Measurements from ENCODE around the gene TNIK.
A peak's percentile ranks its signal among the peaks of the same experiment; 100 is the strongest.

TNIK gene

DNA sequence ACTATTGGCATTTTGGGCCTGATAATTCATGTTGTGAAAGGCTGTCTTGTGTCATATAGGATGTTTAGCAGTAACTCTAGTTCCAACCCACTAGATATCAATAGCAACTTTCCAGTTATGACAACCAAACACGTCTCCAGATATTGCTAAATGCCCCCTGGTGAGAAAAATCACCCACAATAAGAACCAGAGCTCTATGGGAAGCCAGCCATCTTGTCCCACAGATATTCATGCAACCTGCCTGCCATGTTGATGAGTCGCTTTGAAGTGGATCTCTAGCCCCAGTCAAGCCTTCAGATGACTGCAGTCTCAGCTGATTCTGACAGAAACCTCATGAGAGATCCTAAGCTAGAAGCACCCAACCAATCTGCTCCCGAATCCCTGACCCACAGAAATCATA is 5.6 kb upstream of the TNIK start:
- ChIA-PET POLR2A (no interaction called here), CTCF (no interaction called here)
- no peak for DNase-seq (ENCODE audit: low read depth, low spot score)
- no peak overlapping the region for H3K4me3 ChIP-seq (ENCODE audit: low read depth, low read length)
- TF ChIP-seq, protein P1, sequence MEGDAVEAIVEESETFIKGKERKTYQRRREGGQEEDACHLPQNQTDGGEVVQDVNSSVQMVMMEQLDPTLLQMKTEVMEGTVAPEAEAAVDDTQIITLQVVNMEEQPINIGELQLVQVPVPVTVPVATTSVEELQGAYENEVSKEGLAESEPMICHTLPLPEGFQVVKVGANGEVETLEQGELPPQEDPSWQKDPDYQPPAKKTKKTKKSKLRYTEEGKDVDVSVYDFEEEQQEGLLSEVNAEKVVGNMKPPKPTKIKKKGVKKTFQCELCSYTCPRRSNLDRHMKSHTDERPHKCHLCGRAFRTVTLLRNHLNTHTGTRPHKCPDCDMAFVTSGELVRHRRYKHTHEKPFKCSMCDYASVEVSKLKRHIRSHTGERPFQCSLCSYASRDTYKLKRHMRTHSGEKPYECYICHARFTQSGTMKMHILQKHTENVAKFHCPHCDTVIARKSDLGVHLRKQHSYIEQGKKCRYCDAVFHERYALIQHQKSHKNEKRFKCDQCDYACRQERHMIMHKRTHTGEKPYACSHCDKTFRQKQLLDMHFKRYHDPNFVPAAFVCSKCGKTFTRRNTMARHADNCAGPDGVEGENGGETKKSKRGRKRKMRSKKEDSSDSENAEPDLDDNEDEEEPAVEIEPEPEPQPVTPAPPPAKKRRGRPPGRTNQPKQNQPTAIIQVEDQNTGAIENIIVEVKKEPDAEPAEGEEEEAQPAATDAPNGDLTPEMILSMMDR (IDR thresholded peaks at IDR 0.05; ENCODE audit: insufficient read depth, low read length, missing control alignments) = no peak

DNA sequence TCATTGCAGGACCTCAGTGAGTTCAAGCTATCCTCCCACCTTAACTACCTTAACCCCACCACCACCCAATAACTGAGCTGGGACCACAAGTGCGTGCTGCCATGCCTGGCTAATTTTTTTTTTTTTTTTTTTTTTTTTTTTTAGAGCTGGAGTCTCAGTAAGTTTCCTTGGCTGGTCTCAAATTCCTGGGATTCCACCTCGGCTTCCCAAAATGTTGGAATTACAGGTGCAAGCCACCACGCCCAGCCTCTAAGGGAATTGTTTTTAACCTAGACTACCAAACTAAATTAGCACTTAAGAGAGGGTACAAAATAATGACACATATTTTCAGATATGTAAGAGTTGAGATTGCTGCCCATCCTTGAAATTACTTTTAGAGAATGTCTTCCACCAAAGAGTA is 4.3 kb upstream of the TNIK start:
- TF ChIP-seq, protein P1 (IDR thresholded peaks at IDR 0.05; ENCODE audit: insufficient read depth, low read length, missing control alignments) = no peak
- CTCF ChIA-PET = no interaction called here
- no peak overlapping the region for H3K4me3 ChIP-seq (ENCODE audit: low read depth, low read length)
- POLR2A ChIA-PET = no interaction called here
- no peak for DNase-seq (ENCODE audit: low read depth, low spot score)

DNA sequence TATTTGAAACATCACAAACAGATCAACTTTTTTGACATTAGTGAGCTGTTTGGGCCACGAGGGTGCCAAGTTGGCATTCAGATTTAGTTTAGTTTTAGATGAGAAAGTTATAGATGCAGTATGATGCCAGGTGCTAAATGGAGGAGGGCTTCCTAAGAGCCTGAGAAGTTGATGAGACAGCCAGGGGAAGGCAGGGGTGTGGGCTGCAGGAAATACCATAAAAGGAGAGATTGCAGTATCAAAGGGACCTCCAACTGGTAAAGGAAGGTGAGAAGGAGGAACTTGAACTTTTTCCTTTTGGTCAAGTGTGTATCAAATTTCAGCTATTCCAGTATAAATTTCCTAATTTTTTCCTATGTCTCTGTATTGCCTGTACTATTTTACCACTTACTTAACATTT is 2.0 kb upstream of the TNIK start:
- no peak overlapping the region for H3K4me3 ChIP-seq (ENCODE audit: low read depth, low read length)
- no peak for DNase-seq (ENCODE audit: low read depth, low spot score)
- TF ChIP-seq, protein P1 (IDR thresholded peaks at IDR 0.05; ENCODE audit: insufficient read depth, low read length, missing control alignments) = no peak
- ChIA-PET POLR2A (no interaction called here), CTCF (interaction anchor here (0.9 to 3.7 kb wide), 2 partner anchors 103 to 275 kb away, joined by 3 to 15 read pairs; no protein-coding TSS in a partner anchor)

DNA sequence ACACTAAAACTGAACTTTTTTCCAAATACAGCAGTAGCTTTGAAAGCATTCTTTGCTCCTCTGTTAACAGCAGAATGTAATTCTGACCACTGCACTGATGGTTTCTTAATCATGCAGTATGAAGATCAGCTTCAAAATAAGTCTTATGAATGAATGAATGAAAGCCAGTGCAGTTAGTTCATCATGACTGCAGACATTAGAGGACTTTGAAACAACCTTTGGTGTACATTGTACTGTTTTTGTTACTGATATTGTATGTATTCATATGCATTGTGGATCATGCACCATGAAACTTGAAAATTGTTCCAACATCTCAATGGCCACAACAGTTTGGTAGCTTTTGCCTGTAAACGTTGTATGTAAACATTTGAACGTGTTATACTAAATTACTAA is 1.3 kb upstream of the TNIK start:
- TF ChIP-seq, protein P1 (IDR thresholded peaks at IDR 0.05; ENCODE audit: insufficient read depth, low read length, missing control alignments) = no peak
- CTCF ChIA-PET = interaction anchor here (2.0 to 3.7 kb wide), 3 partner anchors 10 to 500 kb away, joined by 5 to 15 read pairs (median 6); no protein-coding TSS in a partner anchor

DNA sequence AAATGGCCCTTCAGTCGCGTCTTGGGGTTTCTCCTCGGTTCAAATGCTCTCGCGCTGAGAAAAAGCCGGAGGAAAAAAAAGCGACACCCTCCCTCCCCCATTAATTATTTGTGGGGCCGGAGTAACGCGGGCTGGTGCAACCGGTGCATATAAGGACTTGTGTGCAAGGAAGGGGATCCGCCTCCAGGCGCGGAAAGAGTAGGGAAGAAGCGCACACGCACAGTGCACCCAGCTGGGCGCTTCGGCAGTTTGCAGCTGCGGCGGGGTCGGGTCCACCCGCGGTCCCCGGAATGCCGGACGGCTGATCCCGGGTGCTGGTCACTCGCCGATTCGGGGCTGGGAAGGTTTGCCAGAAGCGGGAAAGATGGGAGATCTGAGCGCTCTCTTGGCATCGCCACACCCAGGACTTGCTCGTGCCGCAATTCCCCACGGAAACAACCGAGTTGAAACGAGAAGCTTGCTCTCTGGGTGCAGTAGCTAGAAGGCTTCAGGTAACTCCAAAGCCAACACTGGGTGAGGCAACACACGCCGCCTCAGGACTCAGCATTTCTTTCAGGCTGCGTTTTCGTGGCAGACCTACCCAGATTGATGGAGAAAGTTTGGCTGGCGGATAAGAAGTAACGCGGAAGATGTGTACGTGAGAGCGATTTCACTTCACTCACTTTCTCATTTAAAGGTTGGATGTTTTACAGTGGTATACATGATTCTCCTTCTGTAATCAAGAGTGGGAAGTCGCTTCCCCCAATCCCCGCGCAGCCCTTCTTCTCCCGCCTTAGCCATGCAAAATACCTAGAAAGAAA is 720 bp upstream of the TNIK start:
- CTCF ChIA-PET = interaction anchor here (0.6 to 3.7 kb wide), 4 partner anchors 10 to 499 kb away, joined by 4 to 15 read pairs (median 6); no protein-coding TSS in a partner anchor
- TF ChIP-seq, protein P1 (IDR thresholded peaks at IDR 0.05; ENCODE audit: insufficient read depth, low read length, missing control alignments) = no peak
- peak overlapping the region; percentile 76 for H3K4me3 ChIP-seq (ENCODE audit: low read depth, low read length)
- DNase-seq (ENCODE audit: low read depth, low spot score) = no peak
- POLR2A ChIA-PET = interaction anchor here (0.6 kb wide), 1 partner anchor 411 kb away, joined by 3 read pairs; no protein-coding TSS in a partner anchor

More for the DNA sequence above, 1.3 kb upstream of the TNIK start:
- POLR2A ChIA-PET = no interaction called here
- peak overlapping the region; percentile 76 for H3K4me3 ChIP-seq (ENCODE audit: low read depth, low read length)
- no peak for DNase-seq (ENCODE audit: low read depth, low spot score)

DNA sequence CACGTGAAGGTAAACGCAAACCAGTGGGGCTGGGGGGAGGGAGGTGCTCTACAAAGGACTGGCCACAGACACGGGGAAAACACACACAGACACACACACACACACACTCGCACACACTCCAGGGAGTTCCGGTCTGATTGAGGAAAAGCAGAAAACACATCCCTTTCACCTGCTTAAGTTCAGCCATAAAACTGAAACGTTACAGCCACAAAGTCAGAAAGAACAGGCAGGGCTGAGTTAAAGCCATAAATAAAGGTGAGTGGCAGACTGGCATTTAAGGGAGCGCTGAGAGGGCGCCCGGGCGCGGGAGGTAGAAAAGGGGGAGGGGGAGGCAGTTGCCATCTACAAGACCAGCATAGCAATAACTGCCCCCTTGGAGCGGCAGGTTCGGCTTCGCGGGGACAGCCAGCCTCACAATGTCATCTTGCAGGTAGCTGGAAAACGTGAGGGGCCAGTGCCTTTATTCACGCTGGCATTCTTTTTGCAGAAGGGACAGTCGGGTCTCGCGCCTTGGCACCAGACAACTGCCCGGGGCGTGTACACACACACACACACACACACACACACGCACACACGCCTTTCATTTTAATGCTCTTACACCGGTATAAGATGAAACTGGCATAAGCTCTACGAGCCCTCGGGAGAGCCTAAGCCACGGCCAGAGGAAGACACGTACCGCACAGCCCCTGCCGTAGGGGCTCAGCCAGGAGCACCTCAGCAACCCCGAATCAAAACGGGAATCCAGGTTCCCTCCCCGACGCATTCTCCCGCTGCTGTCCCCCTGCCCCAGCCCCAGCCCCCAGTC is 866 bp downstream of the TNIK start:
- DNase-seq (ENCODE audit: low read depth, low spot score) = no peak
- peak overlapping the region; percentile 76 for H3K4me3 ChIP-seq (ENCODE audit: low read depth, low read length)
- ChIA-PET POLR2A (interaction anchor here (0.6 to 0.7 kb wide), 2 partner anchors 20 to 112 kb away, joined by 3 to 5 read pairs; no protein-coding TSS in a partner anchor), CTCF (interaction anchor here (2.0 to 2.1 kb wide), 2 partner anchors 8 to 498 kb away, joined by 5 to 6 read pairs; no protein-coding TSS in a partner anchor)
- TF ChIP-seq, protein P1 (IDR thresholded peaks at IDR 0.05; ENCODE audit: insufficient read depth, low read length, missing control alignments) = no peak
